Mammary epithelial cell (primary cell): ENCODE results near the gene RECQL.

ENCODE experiments used
- EZH2 ChIP-seq: IDR thresholded peaks from 2 replicates; pipeline ENCODE4 v1.6.1; 2012; ENCODE audit warnings: low read length, inconsistent platforms, borderline replicate concordance
- TF ChIP-seq, protein P1 (sequence below), 2 donors: IDR thresholded peaks in 1 of 2; conservative IDR thresholded peaks in 1 of 2; 2 replicates each; pipeline ENCODE4 v1.5.1; 2011 to 2012; ENCODE audit warnings: inconsistent platforms in 2 of 2, low read length in 2 of 2, mild to moderate bottlenecking in 2 of 2, control low read depth in 1 of 2, low read depth in 1 of 2; ENCODE audit not compliant: insufficient read depth in 1 of 2; ENCODE audit errors: extremely low read depth in 1 of 2

- no peak for TF ChIP-seq EZH2
- TF ChIP-seq, protein P1, sequence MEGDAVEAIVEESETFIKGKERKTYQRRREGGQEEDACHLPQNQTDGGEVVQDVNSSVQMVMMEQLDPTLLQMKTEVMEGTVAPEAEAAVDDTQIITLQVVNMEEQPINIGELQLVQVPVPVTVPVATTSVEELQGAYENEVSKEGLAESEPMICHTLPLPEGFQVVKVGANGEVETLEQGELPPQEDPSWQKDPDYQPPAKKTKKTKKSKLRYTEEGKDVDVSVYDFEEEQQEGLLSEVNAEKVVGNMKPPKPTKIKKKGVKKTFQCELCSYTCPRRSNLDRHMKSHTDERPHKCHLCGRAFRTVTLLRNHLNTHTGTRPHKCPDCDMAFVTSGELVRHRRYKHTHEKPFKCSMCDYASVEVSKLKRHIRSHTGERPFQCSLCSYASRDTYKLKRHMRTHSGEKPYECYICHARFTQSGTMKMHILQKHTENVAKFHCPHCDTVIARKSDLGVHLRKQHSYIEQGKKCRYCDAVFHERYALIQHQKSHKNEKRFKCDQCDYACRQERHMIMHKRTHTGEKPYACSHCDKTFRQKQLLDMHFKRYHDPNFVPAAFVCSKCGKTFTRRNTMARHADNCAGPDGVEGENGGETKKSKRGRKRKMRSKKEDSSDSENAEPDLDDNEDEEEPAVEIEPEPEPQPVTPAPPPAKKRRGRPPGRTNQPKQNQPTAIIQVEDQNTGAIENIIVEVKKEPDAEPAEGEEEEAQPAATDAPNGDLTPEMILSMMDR (conservative IDR thresholded peaks at IDR 0.05 in 1 of 2, IDR thresholded peaks at IDR 0.05 in 1 of 2; ENCODE audit: extremely low read depth in 1 of 2, insufficient read depth in 1 of 2, low read depth in 1 of 2, low read length in 2 of 2): no peak
Measured at GRCh38 chr12:21516281-21516680, 14.8 kb upstream of the RECQL start.
